ENCODE data around the gene DISC1.

Gene DISC1

DNA sequence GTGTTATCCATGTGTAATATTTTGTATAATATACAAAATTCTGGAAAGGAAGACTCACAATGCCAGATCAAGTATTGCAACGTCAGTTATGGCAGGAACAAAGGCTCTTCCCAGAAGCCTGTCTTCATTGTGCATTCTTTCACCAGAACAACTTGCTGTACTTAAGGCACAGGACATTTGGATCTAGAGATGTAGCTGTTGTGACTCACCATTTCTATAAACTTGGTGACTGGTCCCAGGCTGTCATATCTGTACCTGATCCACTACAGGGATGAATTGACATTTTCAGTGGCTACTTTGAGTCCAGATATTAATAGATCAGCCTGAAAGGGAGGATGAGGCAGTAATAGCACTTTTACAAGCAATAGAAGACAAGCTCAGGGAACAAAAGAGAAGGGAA is 299.8 kb downstream of the DISC1 start:
- no peak for ATAC-seq
- TF ChIP-seq PPARA (CRISPR knock-in tag; IDR thresholded peaks at IDR 0.05; ENCODE audit: borderline replicate concordance) (no peak), ISL1 (CRISPR knock-in tag; IDR thresholded peaks at IDR 0.05) (no peak), RARB (CRISPR knock-in tag; IDR thresholded peaks at IDR 0.05) (no peak), SNAI2 (CRISPR knock-in tag; IDR thresholded peaks at IDR 0.05) (no peak), OSR1 (CRISPR knock-in tag; IDR thresholded peaks at IDR 0.05) (no peak), CSDC2 (CRISPR knock-in tag; IDR thresholded peaks at IDR 0.05) (no peak)
- TF ChIP-seq, protein P1, sequence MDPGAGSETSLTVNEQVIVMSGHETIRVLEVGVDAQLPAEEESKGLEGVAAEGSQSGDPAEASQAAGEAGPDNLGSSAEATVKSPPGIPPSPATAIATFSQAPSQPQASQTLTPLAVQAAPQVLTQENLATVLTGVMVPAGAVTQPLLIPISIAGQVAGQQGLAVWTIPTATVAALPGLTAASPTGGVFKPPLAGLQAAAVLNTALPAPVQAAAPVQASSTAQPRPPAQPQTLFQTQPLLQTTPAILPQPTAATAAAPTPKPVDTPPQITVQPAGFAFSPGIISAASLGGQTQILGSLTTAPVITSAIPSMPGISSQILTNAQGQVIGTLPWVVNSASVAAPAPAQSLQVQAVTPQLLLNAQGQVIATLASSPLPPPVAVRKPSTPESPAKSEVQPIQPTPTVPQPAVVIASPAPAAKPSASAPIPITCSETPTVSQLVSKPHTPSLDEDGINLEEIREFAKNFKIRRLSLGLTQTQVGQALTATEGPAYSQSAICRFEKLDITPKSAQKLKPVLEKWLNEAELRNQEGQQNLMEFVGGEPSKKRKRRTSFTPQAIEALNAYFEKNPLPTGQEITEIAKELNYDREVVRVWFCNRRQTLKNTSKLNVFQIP (CRISPR knock-in tag; IDR thresholded peaks at IDR 0.05; ENCODE audit: borderline replicate concordance, low read depth): no peak
- TF ChIP-seq, protein P2, sequence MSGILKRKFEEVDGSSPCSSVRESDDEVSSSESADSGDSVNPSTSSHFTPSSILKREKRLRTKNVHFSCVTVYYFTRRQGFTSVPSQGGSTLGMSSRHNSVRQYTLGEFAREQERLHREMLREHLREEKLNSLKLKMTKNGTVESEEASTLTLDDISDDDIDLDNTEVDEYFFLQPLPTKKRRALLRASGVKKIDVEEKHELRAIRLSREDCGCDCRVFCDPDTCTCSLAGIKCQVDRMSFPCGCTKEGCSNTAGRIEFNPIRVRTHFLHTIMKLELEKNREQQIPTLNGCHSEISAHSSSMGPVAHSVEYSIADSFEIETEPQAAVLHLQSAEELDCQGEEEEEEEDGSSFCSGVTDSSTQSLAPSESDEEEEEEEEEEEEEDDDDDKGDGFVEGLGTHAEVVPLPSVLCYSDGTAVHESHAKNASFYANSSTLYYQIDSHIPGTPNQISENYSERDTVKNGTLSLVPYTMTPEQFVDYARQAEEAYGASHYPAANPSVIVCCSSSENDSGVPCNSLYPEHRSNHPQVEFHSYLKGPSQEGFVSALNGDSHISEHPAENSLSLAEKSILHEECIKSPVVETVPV (CRISPR knock-in tag; IDR thresholded peaks at IDR 0.05): no peak

GRCh38 chr1:231926933-231927332 is 300.3 kb downstream of the DISC1 start:
- TF ChIP-seq, protein P3, sequence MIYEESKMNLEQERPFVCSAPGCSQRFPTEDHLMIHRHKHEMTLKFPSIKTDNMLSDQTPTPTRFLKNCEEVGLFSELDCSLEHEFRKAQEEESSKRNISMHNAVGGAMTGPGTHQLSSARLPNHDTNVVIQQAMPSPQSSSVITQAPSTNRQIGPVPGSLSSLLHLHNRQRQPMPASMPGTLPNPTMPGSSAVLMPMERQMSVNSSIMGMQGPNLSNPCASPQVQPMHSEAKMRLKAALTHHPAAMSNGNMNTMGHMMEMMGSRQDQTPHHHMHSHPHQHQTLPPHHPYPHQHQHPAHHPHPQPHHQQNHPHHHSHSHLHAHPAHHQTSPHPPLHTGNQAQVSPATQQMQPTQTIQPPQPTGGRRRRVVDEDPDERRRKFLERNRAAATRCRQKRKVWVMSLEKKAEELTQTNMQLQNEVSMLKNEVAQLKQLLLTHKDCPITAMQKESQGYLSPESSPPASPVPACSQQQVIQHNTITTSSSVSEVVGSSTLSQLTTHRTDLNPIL (CRISPR knock-in tag; IDR thresholded peaks at IDR 0.05; ENCODE audit: low read depth): no peak
- no peak for TF ChIP-seq TSHZ2 (CRISPR knock-in tag; IDR thresholded peaks at IDR 0.05)
- ATAC-seq: no peak

DNA sequence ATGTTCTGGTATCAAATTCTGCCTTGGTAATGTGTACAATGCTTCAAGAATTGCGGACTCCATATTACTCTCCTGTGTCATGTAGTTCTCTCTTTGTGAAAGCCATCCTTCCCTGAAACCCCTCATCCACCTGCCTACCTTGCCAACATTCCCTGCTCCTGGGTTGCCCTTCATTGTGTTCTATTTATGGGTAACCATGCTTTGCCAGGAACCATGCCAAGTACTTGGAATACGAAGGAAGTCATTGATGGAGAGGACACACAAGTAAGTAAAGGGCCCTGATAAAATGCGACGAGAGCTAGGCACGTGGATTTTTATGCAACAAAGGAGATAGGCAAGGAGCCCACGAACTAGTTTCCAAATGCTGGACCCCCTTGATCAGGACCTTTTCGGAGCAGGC is 300.8 kb downstream of the DISC1 start:
- ATAC-seq: no peak
- TF ChIP-seq ESRRG (CRISPR knock-in tag; IDR thresholded peaks at IDR 0.05): no peak
- TF ChIP-seq ARNTL (CRISPR knock-in tag; IDR thresholded peaks at IDR 0.05; ENCODE audit: borderline replicate concordance, low read depth): no peak
- TF ChIP-seq ZNF8 (CRISPR knock-in tag; IDR thresholded peaks at IDR 0.05): no peak
- no peak for TF ChIP-seq GLIS3 (CRISPR knock-in tag; IDR thresholded peaks at IDR 0.05)
- TF ChIP-seq CSDC2 (CRISPR knock-in tag; IDR thresholded peaks at IDR 0.05): no peak
- TF ChIP-seq TCF4 (CRISPR knock-in tag; IDR thresholded peaks at IDR 0.05; ENCODE audit: borderline replicate concordance): no peak
- TF ChIP-seq ZC3H10 (CRISPR knock-in tag; IDR thresholded peaks at IDR 0.05): no peak
- TF ChIP-seq, protein P3 (CRISPR knock-in tag; IDR thresholded peaks at IDR 0.05; ENCODE audit: low read depth): no peak
- TF ChIP-seq BACH2 (CRISPR knock-in tag; IDR thresholded peaks at IDR 0.05; ENCODE audit: borderline replicate concordance): no peak
- no peak for TF ChIP-seq ZFP3 (CRISPR knock-in tag; IDR thresholded peaks at IDR 0.05)
- no peak for TF ChIP-seq RARB (CRISPR knock-in tag; IDR thresholded peaks at IDR 0.05)

DNA sequence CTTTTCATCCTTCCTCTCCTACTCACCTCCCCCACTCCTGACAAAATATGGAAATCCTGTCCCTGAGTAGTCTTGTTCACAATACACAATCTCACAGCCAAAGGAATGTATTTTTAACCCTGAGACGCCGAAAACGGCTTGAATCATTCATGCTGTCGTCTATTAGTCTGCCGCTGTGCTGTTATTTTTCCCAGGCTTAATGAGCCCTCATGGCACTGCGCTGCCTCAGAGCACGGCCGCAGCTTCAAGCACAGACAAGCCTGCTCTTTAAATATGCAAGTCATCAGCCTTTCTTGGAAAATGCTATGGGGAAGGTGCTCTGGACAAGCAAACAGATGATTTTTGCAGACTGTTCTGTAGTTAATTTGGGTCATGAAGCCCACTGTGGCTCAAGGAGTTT is 302.7 kb downstream of the DISC1 start:
- TF ChIP-seq ZC3H10 (CRISPR knock-in tag; IDR thresholded peaks at IDR 0.05): no peak
- no peak for TF ChIP-seq TOX (CRISPR knock-in tag; IDR thresholded peaks at IDR 0.05; ENCODE audit: borderline replicate concordance)
- TF ChIP-seq BACH2 (CRISPR knock-in tag; IDR thresholded peaks at IDR 0.05; ENCODE audit: borderline replicate concordance): no peak
- no peak for TF ChIP-seq ZNF70 (CRISPR knock-in tag; IDR thresholded peaks at IDR 0.05)
- no peak for TF ChIP-seq SNAI2 (CRISPR knock-in tag; IDR thresholded peaks at IDR 0.05)
- TF ChIP-seq GLIS3 (CRISPR knock-in tag; IDR thresholded peaks at IDR 0.05): no peak
- no peak for TF ChIP-seq ZFP3 (CRISPR knock-in tag; IDR thresholded peaks at IDR 0.05)
- TF ChIP-seq ZFP30 (CRISPR knock-in tag; IDR thresholded peaks at IDR 0.05): no peak
- ATAC-seq: peak; percentile 59
